CD4-positive, alpha-beta T cell treated with Interleukin-6 at 100 ng/mL for 8 hours (primary cell): ENCODE data around the gene ME1.
"Not testable (repeated sequence)": the region's sequence is repeated elsewhere in the genome, so short reads cannot be mapped to it uniquely, and the experiment has no call there.

Experiments used
- DNase-seq: peaks from one replicate; pipeline ENCODE4 v3.0.0-alpha.2; 2020; ENCODE audit warnings: mixed read lengths, low spot score

The ME1 gene

DNA sequence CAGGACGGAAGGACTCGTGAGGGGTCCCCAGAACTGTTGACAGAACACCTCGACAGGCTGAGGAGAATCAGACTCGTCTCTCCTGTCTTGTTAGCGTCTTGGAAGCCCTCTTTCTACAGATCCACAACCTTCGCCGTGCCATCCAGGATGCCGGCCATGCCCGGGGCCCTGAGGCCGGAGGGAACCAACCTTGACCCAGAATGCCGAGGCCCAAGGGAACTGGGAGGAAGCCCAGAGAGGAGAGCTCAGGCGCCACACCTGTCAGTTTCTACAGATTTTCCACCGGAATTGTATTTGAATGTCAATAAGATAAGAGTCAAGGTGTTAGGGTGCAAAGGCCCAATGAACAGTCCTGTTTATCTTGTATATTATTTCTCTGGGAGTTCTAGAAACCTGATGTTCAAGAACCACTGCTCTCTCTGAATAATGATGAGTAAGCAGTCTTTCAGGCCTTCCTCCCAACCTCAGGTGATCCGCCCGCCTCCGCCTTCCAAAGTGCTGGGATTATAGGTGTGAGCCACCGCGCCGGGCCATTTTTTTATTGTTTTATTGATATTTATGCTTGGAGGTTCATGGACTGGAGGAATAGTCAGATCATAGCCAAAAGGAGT, 799 bp upstream of the ME1 start:
- DNase-seq, result no peak

DNA sequence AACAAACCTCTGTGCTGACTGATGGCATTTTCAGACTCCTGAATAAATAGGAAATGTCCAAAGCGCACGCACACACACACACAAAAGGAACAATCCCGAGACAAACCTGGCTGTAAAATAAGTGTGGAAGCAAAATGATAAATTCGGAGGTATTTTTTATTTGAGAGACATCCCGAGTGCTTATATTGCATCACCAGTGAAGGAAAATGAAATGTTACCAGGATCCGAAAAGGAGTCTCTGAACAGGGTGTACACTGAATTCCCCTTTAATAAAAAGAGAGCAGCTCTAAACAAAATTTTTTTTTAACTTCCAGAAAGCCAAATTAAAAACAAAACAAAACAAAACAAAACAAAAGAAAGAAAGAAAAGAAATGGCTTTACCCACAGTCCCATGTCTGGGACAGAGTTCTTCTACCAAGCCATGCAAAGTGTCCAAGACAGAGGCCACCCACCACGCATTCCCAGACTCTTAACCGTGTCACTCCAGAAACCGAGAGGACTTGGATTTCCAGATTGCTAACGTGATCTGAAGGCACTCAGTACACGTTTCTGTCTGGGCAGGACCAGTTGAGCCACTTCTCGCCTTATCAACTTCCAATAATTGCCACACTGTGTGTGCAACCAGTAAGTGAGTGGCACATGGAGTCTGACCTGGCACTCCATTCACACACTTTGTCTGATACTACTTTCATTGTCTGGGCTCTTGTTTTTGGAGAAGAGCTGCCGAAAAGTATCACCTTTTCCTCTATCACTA, 817 bp downstream of the ME1 start:
- no peak for DNase-seq

DNA sequence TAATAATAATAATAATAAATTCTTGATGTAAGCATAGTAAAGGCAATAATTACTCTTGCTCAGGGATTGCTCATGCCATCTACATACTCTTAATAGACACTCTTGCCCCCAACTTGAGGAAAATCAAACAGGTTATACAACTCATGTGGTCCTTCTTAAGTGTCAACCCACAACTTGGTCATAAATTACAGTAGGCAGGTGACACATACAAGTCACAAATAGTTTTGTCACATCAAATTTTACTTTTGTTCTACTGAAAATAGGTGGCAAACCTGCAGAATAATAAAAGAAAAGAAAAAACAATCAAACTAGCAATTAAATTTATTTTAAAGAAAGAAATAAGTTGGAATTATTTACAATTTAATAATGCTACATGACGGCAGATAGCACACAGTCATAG, 1.6 kb downstream of the ME1 start:
- DNase-seq, result no peak

DNA sequence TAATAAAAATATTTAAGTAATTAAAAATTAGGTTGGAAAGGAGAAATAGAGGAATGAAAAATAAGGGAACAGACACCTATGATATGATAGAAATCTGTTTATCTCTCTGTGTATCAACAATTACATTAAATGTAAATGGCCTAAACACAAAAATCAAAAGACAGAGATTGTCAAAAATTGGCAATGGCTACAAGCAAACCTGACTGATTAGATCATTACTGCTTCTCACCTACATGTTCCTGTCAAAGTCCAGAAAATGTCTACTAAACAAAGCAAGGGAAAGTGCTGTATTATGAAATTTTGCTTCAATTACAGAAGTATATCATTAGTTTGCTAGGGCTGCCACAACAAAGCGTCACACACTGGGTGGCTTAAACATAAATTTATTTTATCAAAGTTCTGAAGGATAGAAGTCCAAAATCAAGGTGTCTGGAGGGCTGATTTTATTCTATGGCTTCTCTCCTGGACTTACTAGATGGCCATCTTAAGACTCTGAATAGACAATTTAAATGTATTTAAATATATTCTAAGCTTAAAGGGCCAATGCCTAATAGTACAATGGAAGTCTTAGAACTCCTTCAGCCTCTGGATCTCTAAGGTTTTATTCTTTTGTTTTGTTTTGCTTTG, 6.3 kb downstream of the ME1 start:
- no peak for DNase-seq

DNA sequence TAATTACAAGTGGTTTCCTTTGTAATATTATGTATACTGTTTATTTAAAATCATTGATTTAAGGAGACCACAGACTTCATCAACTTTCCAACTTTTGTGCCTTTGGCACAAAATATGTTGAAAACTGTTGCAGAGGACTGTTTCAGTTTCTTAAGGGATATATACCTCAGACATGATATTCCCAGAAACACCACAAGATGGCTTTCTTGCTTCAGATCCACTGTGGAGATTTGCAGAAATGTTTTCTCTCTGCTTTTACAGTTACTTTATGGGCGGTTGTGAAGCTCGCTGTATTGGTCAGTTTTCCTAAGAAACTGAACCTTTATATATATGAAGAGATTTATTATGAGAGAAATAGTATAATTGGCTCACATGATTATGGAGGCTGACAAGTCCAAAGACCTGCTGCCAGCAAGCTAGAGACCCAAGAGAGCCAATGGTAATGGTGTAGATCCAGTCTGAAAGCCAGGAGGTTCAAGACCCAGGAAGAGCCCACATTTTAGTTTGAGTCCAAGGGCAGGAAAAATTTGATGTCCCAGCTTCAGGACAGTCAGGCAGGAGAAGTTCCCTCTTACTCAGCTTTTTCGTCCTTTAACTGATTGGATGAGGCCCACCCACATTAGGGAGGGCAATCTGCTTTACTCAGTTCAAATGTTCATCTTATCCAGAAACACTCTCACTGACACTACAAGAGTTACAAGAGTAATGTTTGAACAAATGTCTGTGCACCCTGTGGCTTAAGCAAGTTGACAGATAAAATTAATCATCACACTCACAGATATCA, 12.8 kb downstream of the ME1 start:
- DNase-seq, result no peak

DNA sequence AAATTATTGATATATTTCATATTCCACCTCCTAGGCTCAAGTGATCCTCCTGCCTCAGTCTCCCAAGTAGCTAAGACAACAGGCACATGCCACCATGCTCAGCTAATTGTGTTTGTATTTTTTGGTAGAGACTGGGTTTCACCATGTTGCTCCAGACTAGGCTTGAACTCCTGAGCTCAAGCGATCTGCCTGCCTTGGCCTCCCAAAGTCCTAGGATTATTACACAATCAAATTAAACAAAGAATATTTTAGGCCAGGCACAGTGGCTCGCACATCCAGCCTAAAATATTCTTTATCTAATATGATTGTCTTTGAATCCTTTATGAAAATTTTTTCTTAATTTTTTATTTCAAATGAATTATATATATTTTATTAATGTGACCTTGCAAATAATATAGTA, 17.8 kb downstream of the ME1 start:
- DNase-seq, result no peak

DNA sequence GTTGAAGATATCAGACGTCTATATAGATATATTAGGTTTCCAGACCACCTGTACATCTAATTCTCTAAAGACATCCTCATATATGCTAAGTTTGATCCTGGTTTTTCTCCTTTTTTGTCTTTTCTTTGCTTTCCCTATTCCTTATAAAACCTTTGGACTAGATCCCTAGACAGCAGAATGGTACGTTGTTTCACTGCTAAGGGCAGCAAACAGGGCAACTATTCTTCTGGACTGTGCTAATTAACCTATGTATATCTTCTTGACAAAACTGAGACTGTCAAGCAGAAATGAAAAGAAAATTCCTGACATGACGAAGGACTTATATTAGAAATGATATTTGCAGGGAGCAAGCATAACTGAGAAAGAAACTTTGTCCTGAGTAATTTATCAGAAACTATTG, 19.1 kb downstream of the ME1 start:
- DNase-seq, result no peak

DNA sequence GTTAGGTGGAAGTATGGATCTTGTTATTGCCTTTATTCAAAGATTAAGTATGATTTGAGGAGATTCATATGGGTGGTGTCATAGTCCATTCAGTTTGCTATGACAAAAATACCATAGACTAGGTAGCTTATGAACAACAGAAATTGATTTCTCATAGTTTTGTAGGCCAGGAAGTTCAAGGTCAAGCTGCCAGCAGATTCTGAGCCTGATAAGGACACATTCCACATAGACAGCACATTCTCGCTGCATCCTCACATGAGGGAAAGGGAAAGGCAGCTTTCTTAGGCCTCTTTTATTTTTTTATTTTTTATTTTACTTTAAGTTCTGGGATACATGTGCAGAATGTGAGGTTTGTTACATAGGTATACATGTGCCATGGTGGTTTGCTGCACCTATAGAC, 27.7 kb downstream of the ME1 start:
- DNase-seq, result no peak

DNA sequence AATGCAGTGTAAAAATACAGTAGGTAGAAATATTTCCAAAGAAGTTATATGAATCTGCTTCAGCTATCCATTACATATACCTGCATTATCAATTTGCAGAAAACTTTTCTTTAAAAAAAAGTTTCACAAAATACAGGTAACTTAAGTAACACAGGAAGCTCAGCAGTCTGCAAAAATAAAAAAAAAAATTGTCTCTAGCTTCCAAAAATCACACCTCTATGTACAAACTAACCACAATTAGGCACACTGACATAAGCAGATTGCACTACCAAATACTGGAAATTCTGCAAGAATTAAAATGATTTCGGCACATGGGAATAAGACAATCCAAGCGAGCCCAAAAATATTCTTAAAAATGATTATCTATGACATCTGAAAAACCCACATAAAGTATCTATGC, 41.2 kb downstream of the ME1 start:
- no peak for DNase-seq

DNA sequence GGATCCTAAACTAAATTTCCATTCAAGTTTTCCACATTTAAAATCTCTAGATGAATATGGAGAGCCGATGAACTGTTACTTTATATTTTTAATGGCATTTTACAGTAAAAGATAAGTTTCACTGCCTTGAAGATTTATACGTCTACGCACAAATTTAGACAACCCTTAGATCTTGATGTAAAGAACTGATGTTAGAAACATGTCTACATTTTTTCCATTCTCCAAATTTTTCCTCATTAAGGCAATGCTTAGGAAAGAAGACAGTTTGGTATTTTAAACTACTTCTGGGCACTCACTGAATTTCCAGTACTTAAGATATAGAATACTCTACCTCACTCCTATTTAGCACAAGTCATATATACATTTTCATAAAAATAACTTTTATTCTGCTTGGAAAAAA, 45.4 kb downstream of the ME1 start:
- no peak for DNase-seq

DNA sequence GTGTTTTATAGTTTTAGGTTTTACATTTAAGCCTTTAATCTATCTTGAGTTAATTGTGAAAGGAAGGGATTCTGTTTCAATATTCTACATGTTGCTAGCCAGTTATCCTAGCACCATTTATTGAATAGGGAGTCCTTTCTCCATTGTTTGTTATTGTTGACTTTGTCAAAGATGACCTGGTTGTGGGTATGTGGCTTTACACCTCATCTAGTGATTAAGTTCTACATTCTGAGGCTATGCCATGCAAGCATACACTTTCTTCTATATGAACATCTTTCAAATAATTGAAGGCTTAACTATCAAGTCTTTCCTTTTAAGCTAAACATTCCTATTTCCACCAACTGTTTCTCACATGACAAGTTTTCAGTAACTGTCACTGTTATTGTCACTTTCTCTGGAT, 46.1 kb downstream of the ME1 start:
- no peak for DNase-seq

DNA sequence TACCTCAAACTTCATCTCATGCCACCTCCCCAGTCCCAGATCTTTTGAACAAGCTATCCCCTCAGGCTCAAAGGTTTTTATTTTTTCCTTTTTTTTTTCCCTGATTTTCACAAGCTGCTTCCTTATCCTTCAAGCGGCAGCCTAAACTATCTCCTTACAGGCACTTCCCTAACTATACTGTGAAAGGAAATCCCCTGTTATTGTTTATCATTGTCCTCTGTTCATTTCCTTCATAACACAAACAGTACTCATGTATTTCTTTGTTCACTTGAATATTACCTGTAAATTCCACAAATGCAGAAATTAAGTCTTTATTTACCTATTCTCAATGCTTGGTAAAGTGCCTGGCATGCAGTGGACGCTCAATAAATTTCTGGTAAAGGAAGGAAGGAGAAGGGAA, 48.9 kb downstream of the ME1 start:
- no peak for DNase-seq

DNA sequence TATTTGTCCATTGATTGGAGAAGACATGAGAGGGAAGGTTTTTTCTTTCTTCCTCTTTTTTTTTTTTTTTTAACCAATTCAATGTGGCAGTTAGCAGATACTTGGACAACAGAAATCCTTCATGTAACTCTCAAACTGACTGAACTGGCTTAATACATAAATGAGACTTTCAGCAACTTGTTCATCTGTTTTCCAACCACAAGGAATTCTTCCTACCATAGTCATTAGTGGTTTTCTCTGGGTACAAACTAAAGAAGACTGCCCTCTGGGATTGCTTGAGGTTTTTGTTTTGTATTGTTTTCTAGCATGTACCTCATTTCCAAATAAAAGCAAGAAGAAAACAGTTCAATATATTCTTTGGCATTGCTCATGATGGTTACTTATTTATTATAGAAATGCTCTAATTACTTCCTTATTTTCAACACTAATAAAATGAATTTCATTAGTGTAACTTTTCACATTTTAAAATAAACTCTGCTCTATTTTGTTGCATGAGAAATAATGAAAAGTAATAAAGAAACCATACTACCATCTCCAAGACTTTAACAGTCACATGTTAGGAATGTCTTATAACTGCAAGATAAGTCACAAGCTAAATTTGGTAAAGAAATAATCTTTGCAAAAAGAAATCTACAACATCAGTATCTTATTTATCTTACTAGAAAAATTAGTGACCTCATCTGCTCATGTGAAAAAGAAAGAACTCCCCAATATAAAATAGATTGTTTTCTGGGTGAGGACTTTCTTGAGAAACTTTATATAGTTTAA, 52.0 kb downstream of the ME1 start:
- DNase-seq, result no peak

DNA sequence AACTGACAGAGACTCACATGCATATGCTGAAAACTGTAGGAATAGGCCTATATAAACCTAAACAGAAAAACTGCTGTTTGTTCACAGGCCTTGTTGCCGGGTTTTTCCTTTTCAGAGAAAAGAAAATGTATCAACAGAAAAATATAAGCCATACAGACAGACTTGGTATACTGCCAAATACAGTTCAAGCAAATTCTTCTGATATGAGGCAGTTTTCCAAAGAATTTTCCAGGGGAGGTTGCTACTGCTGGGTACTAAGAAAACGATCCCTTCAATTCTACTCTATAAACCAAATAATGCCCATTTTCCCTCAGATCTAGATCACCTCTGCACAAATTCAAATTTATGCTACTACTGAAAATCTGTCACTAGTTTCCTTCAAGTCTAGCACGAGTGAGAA, 59.4 kb downstream of the ME1 start:
- no peak for DNase-seq

DNA sequence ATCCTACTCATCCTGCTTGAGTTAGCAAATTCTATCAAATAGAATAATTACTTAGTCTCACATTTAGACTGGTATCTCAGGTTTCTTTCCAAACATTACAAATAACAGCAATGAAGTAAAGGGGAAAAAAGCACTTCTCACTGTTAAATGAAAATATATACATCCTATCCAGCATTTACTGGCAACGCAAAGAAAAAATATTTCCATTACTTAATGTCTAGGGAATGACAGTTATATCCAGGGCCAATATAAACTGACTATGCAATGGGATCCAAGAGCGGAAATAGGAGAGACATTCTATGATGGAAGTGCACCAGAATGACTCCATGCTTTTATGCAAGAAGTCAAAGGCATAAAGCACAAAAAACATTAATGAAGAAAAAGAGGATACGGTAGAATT, 60.3 kb downstream of the ME1 start:
- no peak for DNase-seq

DNA sequence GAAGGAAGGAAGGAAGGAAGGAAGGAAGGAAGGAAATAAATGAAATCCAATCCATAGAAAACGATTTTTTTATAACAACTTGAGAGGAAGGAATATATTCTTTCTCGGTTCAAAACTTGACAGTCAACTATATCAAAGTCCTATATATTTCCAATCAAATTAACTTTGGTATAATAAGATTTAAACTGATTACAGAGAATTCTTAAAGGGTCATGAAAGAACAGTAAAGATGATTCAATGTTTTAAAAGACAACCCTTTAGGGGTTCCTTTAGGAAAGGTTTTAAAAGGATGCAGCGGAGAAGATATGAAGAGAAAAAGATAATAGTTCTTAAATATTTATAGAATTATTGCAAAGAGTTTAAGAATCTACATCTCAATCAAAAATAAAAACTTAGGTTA, 61.2 kb downstream of the ME1 start:
- no peak for DNase-seq

DNA sequence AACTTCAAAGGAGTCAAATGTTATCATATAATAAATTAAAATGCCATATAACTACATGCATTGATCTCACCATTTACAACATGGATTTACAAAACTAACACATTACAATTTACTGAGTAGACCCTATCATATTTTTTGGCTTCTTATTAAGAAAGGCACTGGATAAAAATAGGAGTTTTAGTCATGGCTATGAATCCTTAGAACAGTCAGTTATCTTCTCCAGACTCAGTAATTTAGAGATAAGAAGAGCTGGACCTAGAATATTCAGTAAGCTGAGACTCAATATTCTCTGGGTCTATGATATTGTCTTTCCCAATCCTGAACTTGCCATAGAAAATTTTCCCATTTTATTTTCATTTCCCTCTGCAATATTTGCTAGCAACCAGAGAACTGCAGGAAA, 62.3 kb downstream of the ME1 start:
- DNase-seq, result no peak

DNA sequence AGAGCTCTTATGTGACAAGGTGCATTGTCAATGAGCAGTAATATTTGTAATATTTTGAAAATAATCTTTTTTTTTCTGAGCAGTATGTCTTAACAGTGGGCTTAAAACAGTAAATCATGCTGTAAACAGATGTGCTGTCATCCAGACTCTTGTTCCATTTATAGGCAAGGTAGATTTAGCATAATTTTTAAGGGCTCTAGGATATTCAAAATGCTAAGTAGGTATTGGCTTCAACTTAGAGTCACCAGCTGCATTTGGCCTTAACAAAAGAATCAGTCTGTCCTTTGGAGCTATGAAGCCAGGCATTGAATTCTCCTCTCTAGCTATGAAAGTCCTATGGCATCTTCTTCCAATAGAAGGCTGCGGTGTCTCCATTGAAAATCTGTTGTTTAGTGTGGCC, 63.7 kb downstream of the ME1 start:
- no peak for DNase-seq

DNA sequence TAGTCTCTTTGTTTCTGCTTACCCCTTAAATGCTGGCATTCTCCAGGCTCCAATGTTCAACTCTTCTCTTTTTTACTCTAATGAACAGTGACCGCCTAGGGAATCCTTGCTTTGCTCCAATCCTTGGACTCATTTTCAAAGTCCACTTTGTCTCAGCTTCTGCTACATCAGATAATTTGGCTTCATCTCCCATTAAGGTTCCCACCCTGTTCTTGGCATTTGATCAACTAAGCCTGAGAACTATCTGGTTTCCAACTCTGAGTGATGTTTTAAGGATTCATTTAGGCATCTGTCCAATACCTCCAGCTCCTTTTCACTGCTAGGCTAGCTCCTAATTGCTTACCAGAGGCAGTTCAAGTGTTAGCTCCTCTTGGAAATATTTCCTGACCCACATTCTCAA, 64.9 kb downstream of the ME1 start:
- no peak for DNase-seq

DNA sequence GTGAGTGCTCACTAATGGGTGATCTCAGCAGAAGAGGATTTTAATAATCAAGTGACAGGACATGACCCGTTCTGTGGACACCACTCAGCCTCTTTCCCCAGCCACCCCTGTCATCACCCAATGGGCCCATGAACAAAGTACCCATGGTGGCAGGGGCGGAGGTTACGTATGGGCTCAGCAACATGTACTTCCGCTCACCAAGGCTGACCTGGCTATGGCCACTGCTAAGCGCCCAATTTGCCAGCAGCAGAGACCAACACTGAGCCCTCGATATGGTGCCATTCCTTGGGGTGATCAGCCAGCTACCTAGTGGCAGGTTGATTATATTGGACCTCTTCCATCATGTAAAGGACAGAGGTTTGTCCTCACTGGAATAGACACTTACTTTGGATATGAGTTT, 68.5 kb downstream of the ME1 start:
- not testable (repeated sequence) for DNase-seq

DNA sequence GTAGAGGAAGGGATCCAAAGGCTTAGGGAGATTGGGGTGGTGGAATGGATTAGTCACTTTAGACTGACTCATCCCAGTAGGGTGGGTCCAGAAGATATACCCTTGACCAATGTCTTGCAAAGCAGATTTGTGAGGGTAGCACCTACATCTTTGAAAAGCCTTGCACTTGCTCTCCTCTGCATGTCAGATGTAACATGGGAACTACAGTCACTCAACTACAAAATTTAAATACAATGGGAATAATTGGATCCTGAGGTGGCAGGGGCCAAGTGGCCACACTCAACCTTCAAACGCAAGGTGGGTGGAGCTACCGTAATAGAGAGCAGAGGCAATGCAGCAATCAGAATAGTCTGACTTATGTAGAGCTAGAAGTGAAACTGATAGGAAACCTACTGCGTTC, 71.2 kb downstream of the ME1 start:
- DNase-seq, result no peak

DNA sequence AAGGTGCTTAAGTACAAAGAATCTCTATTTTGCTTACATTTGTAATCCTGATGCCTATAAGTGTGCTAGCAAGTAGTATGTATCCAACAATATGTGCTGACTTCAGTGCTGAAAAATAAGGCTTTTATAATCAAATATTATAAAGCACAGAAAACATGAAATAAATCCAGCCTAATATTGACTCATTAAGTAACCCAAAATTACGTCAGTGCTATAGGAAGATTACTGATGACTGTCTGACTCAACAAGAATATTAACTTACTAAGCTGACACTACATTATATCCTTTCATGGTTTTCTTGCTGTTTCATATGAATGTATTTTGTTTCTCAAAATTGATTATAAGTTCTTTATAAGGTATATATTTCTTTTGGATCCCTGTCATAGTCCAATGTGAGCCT, 76.1 kb downstream of the ME1 start:
- no peak for DNase-seq
